Lower leg skin (tissue), 4 donors: Measurements from ENCODE around the gene HSPA8. TPM values are rescaled to one million over a fixed set of nuclear protein-coding genes. Genes with fewer than 3 reads are reported as not detected.
"Not testable (repeated sequence)": the region's sequence is repeated elsewhere in the genome, so short reads cannot be mapped to it uniquely, and the experiment has no call there.

Experiments used
- DNase-seq, 2 donors: peaks; one replicate each; pipeline ENCODE4 v3.0.0-alpha.2; 2019; ENCODE audit warnings: low spot score in 2 of 2
- H3K4me3 ChIP-seq: fragments of 200-600 bp; sonication (generic); 2 replicates; pipeline ENCODE4 v1.5.1; 2017; ENCODE audit warnings: mild to moderate bottlenecking, low read depth; ENCODE audit not compliant: poor library complexity, severe bottlenecking
- POLR2A ChIP-seq, 2 donors: fragments of 450-650 bp; IDR thresholded peaks; one replicate each; pipeline ENCODE4 v1.6.1; 2016 to 2017; ENCODE audit warnings: antibody characterized with exemption in 2 of 2, mild to moderate bottlenecking in 1 of 2, moderate library complexity in 1 of 2
- WGBS, 2 donors: methylation state at CpG; one replicate each; pipeline ENCODE4 v1.1.5; 2018; 5-methylcytosine and 5-hydroxymethylcytosine counted together
- intact Hi-C: fragments of 100-400 bp; cut with DNase I; formaldehyde crosslinking; loops from one replicate; pipeline ENCODE4 v1.15.0; 2023; ENCODE audit warnings: low total_unique reads
- total RNA-seq, 4 donors: library from RNA; depleted of rRNA; stranded (reverse); fragments of >200 nt; gene quantifications; one replicate each; pipeline ENCODE4 v1.1.0, GENCODE V29; 2016
- TF ChIP-seq, protein P1 (sequence below), 3 donors: fragments of 450-650 bp; IDR thresholded peaks; one replicate each; pipeline ENCODE4 v1.5.1; 2016; ENCODE audit warnings: antibody characterized with exemption in 3 of 3, mild to moderate bottlenecking in 3 of 3, moderate library complexity in 2 of 3

The HSPA8 gene
- total RNA-seq, 4 donors from 2014 or later: 202 to 485 (median 346) TPM

DNA sequence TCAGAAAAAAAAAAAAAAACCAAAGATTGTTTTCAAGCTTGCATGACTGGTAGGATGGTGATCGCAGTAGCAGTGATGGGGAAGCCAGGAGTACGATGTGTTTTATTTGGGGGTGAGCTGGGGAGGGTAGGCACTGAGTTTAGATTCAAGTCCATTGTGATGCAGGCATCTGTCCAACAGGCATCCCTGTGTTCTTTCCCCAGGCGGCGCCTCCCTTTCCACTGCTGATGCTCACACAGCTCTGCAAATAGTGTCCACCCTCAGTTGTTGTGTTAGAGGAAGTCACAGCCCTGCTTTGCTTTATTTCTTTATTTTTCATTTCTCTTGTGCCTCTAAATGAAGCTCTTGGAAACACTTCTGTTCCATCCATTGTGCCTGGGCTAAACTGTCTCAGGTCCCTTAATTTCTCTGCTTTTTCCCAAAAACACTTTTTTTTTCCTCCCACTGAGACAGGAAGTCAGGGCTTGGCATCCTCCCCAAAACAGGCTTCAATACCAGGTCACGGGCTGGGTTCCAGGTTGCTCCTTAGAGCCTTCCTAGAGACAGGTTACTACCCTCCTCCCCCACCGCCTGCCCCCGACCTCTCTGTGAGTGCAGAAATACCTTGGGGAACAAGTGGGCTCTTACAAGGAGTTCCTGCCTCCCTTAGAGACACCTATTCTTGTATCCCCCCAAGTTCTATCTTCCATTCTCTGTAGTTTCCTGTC lies 38.6 kb upstream of the HSPA8 start:
- H3K4me3 ChIP-seq: no peak overlapping the region
- intact Hi-C loops: no loop called here
- 59 to 67% methylated on average over 7 of the region's 7 CpGs for WGBS, 2 donors
- no peak for DNase-seq
- TF ChIP-seq, protein P1, sequence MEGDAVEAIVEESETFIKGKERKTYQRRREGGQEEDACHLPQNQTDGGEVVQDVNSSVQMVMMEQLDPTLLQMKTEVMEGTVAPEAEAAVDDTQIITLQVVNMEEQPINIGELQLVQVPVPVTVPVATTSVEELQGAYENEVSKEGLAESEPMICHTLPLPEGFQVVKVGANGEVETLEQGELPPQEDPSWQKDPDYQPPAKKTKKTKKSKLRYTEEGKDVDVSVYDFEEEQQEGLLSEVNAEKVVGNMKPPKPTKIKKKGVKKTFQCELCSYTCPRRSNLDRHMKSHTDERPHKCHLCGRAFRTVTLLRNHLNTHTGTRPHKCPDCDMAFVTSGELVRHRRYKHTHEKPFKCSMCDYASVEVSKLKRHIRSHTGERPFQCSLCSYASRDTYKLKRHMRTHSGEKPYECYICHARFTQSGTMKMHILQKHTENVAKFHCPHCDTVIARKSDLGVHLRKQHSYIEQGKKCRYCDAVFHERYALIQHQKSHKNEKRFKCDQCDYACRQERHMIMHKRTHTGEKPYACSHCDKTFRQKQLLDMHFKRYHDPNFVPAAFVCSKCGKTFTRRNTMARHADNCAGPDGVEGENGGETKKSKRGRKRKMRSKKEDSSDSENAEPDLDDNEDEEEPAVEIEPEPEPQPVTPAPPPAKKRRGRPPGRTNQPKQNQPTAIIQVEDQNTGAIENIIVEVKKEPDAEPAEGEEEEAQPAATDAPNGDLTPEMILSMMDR (IDR thresholded peaks at IDR 0.05): no peak
- TF ChIP-seq POLR2A (IDR thresholded peaks at IDR 0.05): no peak

DNA sequence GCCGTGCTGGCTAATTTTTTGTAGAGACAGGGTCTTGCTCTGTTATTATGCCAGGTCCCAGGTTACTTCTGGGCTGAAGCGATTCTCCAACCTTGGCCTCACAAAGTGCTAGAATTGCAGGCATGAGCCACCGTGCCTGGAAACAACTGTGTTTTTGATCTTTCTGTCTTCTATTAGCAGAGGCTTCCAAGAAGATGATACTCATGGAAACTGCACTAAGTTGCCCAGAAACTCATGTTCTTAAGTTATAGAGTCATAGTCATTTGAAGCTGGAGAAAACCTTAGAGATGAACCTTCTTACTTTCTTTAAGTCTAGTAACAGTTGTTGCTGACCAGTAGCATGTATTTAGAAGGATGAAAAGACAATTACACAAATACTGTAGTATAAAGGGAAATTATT lies 37.1 kb upstream of the HSPA8 start:
- intact Hi-C loops: no loop called here
- TF ChIP-seq, protein P1 (IDR thresholded peaks at IDR 0.05): no peak
- TF ChIP-seq POLR2A (IDR thresholded peaks at IDR 0.05): no peak
- no peak overlapping the region for H3K4me3 ChIP-seq
- 71 to 74% methylated on average over 3 of the region's 3 CpGs for WGBS, 2 donors
- DNase-seq: no peak

- no peak overlapping the region for H3K4me3 ChIP-seq
- WGBS, 2 donors: 86 to 89% methylated on average over 3 of the region's 3 CpGs
- TF ChIP-seq POLR2A (IDR thresholded peaks at IDR 0.05): no peak
- TF ChIP-seq, protein P1 (IDR thresholded peaks at IDR 0.05): no peak
- DNase-seq: no peak
- intact Hi-C loops: no loop called here
Observed at GRCh38 chr11:123093739-123094138, 31.8 kb upstream of the HSPA8 start.

GRCh38 chr11:123091506-123091905 lies 29.6 kb upstream of the HSPA8 start:
- no peak for TF ChIP-seq POLR2A (IDR thresholded peaks at IDR 0.05)
- TF ChIP-seq, protein P1 (IDR thresholded peaks at IDR 0.05): no peak
- no peak for DNase-seq
- 71 to 74% methylated on average over 6 of the region's 6 CpGs for WGBS, 2 donors
- intact Hi-C loops: no loop called here
- H3K4me3 ChIP-seq: no peak overlapping the region

GRCh38 chr11:123090168-123090567 lies 28.2 kb upstream of the HSPA8 start:
- DNase-seq, intact Hi-C loops, H3K4me3 ChIP-seq: not testable (repeated sequence)
- WGBS, 2 donors: 80 to 93% methylated on average over 8 of the region's 8 CpGs

GRCh38 chr11:123088896-123089295 lies 27.0 kb upstream of the HSPA8 start:
- H3K4me3 ChIP-seq, DNase-seq: not testable (repeated sequence)
- WGBS, 2 donors: 80 to 87% methylated on average over 10 of the region's 10 CpGs

DNA sequence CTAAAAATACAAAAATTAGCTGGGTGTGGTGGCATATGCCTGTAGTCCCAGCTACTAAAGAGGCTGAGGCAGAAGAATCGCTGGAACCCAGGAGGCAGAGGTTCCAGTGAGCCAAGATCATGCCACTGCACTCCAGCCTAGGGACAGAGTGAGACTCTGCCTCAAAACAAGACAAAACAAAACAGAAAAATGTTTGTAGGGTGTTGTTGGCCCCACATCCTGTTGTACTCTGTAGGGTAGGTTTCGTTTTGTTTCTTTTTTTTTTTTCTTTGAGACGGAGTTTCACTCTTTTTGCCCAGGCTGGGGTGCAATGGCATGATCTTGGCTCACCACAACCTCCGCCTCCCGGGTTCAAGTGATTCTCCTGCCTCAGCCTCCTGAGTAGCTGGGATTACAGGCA lies 25.7 kb upstream of the HSPA8 start:
- H3K4me3 ChIP-seq, DNase-seq, intact Hi-C loops: not testable (repeated sequence)
- 88% methylated on average over 5 of the region's 5 CpGs for WGBS, 2 donors

More at GRCh38 chr11:123088896-123089295, 27.0 kb upstream of the HSPA8 start:
- intact Hi-C loops: not testable (repeated sequence)
